GM18502 (cell line): ENCODE data around the gene CEL.
"Not testable (repeated sequence)": the region's sequence is repeated elsewhere in the genome, so short reads cannot be mapped to it uniquely, and the experiment has no call there.

Source experiments
- ATAC-seq: cut with Tn5 transposase; IDR thresholded peaks from one replicate; pipeline ENCODE4 v1.9.1; 2021; ENCODE audit warnings: mild to moderate bottlenecking; ENCODE audit not compliant: unreplicated experiment, poor library complexity

Gene CEL

GRCh38 chr9:133080786-133081779 lies 19.3 kb downstream of the CEL start:
- not testable (repeated sequence) for ATAC-seq

DNA sequence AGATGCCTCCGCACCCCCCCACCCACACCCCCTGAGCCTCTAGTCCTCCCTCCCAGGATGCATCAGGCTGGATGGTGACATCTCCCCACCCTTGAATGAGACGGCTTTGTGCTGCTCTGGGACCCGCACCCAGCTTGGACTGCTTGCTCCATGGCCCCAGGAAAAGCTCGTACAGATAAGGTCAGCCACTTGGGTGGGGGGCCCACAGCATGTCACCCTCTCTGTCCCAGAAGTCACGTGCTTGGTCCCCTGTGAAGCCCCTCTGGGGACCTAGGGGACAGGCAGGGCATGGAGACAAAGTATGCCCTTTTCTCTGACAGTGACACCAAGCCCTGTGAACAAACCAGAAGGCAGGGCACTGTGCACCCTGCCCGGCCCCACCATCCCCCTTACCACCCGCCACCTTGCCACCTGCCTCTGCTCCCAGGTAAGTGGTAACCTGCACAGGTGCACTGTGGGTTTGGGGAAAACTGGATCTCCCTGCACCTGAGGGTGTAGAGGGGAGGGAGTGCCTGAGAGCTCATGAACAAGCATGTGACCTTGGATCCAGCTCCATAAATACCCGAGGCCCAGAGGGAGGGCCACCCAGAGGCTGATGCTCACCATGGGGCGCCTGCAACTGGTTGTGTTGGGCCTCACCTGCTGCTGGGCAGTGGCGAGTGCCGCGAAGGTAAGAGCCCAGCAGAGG lies 20.3 kb downstream of the CEL start:
- ATAC-seq: not testable (repeated sequence)

DNA sequence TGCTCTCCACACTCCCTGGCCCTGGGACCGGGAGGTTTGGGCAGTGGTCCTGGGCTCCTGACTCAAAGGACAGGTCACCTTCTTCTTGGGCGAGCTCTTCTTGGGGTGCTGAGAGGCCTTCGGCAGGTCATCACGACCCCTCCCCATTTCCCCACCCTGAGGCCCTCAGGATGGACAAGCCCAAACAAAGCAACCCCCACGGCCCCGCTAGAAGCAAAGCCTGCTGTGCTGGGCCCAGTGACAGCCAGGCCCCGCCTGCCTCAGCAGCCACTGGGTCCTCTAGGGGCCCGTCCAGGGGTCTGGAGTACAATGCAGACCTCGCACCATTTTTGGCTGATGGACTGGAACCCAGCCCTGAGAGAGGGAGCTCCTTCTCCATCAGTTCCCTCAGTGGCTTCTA lies 21.9 kb downstream of the CEL start:
- not testable (repeated sequence) for ATAC-seq

DNA sequence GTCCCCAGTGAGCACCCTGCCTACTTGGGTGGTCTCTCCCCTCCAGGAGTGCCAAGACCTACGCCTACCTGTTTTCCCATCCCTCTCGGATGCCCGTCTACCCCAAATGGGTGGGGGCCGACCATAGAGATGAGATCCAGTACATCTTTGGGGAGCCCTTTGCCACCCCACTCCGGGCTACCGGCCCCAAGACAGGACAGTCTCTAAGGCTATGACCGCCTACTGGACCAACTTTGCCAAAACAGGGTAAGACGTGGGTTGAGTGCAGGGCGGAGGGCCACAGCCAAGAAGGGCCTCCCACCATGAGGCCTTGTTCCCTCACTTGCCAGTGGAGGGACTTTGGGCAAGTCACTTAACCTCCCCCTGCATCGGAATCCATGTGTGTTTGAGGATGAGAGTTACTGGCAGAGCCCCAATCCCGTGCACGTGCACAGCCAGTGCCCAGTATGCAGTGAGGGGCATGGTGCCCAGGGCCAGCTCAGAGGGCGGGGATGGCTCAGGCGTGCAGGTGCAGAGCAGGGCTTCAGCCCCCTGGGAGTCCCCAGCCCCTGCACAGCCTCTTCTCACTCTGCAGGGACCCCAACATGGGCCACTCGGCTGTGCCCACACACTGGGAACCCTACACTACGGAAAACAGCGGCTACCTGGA lies 24.6 kb downstream of the CEL start:
- not testable (repeated sequence) for ATAC-seq

GRCh38 chr9:133086894-133087293 lies 25.1 kb downstream of the CEL start:
- ATAC-seq: no peak

DNA sequence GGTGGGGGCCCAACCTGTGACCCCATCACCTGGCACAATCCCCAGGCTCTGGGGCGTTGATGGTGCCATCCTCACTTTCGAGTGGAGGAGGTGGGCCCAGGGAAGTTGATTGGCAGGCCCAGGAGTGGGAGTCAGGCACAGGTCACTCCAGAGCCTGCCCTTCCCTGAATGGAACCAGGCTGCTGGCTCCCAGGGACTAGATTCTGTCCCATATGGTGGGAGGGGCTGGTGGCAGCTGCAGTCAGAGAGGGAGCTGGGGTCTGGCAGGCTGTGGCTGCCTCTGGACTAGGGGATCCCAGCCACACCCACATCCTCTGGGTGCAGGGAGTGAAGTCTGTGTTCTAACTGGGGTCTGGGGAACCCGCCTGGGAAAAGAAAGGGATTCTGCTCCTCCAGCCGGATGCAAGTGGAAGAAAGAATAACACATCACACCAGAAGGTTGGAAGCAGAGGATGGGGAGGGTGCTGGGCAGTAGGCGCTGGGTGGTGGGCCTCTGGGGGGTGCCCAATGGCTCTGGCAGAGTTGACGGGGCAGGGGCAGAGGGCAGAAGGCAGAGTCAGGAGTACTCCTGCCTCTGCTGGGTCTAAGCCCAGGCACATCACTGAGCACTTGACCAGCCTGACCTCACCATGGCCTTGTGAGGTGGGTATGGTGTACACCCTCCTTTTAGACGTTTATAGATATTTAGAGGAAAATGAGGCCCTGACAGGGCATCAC lies 25.8 kb downstream of the CEL start:
- ATAC-seq: no peak

DNA sequence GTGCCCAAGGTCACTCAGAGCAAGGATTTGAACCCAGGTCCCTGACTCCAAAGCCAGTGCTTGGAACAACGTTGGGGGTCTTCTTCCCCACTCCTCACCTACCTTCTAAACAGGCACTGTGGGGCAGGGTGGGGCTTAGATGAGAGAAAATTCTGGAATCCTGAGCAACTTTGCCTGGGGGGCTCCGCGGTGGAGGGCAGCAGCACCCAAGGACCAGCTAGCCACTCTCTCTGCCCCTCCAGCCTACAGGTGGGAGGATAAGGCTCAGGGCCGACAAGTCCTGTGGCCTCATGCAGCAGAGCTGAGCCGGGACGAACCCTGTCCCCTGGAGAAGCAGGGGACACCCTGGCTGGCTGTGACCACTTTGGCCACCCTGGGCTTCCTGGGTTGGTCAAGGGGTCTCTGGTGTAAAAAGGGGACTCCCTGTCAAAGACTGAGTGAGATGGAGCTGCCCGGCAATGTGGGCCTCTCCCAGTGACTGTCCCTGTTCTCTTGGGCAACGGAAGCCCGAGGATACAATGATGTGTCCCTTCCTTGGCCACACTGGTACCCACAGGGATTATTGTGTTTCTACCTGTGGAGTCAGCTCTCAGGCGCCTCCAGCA lies 26.5 kb downstream of the CEL start:
- no peak for ATAC-seq

DNA sequence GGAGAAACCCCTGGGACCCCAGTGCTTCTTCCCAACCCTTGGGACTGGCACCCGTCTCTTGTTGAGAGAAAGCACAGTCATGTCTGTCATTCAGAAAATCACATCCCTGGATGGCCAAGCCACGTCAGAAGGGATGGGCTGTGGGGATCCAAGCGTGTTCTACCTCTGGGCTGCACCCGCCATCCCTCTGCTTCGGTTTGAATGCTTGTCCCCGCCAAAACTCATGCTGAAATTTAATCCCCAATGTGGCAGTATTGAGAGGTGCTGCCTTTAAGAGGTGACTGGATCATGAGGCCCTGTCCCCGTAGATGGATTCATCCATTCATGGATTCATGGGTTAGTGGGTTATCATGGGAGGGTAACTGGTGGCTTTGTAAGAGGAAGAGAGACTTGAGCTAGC lies 27.0 kb downstream of the CEL start:
- ATAC-seq: no peak

- ATAC-seq: no peak
Measured at GRCh38 chr9:133089271-133089671, 27.5 kb downstream of the CEL start.

DNA sequence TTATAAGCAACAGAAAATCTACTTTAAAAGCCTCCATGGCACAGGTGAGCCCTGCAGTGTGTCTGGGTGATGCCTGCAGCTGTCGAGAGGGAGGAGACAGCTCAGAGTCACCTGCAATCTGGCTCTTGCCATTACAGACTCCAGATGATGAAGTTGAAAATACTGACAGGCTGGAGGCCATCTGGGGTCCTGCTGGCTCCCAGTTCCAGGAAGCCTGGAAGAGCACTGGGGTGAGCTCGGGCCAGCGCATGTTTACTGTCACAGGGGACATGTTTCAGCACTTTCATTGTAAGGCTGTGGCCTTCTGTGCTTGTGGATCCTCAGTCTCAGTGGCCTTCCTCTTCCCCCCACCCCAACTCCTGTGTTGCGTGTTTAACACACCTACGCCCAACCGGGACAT lies 28.4 kb downstream of the CEL start:
- ATAC-seq: no peak

DNA sequence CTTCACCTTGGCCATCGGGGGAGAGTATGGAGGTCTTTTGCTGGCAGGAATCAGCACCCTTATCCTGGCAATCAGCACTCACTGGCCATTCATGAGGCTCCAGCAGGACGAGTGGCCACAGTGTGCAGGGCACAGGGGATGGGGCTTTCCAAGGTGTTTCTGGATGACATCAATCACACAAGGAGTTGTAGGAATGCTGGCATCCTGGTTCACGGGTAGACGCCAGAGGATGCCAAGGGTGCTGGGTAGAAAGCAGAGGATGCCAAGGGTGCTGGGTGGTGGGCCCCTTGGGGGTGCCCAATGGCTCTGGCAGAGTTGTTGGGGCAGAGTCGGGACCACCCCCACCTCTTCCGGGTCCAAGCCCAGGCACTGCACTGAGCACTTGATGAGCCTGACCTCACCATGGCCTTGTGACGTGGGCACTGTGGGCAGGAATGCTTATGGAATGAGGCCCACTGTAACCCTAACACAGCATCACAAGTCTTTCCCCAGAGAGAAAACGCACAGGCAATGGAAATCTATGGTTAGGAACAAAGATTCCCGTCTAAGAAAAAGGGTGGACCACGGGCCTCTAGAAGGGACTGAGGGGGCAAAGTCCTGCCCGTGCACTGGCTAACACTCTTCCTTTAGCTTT lies 29.1 kb downstream of the CEL start:
- no peak for ATAC-seq

DNA sequence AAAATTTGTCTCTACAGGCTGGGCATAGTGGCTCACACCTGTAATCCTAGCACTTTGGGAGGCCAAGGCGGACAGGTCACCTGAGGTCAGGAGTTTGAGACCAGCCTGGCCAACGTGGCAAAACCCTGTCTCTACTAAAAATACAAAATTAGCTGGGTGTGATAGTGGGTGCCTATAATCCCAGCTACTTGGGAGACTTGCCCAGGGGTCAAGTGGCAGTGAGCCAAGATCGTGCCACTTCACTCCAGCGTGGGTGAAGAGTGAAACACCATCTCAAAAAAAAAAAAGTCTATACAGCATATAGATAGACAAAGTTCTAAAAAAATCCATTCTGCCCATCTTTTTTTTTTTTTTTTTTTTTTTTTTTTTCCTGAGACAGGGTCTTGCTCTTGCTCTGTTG lies 32.6 kb downstream of the CEL start:
- not testable (repeated sequence) for ATAC-seq

GRCh38 chr9:133094842-133095393 lies 33.1 kb downstream of the CEL start:
- ATAC-seq: no peak

DNA sequence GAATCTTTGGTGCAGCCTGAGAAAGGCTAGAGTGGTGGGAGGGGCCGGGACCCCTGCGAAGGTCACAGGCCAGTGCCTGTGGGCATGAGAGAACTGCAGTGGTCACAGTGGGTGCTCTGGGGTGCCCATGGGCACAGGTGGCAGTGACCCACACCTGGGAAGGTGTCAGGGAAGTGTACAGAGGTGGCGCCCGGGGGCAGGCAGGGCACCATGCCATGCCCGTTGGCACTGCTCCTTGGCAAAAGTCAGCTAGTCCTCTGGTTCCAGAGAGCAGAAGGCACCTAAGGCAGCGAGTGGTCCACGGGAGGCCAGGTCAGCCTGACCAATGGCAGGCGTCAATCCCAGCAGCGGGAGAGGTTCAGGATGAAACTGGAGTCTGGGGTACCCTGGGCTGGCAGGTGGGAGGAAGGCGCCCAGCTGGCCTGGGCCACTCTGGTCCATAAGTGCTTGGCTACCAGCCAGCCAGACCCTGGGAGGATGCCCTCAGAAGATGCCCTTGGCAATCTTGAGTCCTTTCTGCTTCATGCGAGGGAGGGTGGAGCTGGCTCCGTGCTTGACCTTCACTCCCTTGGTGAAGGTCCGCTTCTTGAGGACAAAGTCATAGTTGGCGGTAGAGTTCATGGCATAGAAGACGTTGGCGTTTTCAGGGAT lies 36.4 kb downstream of the CEL start:
- ATAC-seq: no peak

GRCh38 chr9:133098871-133099270 lies 37.1 kb downstream of the CEL start:
- ATAC-seq: no peak

DNA sequence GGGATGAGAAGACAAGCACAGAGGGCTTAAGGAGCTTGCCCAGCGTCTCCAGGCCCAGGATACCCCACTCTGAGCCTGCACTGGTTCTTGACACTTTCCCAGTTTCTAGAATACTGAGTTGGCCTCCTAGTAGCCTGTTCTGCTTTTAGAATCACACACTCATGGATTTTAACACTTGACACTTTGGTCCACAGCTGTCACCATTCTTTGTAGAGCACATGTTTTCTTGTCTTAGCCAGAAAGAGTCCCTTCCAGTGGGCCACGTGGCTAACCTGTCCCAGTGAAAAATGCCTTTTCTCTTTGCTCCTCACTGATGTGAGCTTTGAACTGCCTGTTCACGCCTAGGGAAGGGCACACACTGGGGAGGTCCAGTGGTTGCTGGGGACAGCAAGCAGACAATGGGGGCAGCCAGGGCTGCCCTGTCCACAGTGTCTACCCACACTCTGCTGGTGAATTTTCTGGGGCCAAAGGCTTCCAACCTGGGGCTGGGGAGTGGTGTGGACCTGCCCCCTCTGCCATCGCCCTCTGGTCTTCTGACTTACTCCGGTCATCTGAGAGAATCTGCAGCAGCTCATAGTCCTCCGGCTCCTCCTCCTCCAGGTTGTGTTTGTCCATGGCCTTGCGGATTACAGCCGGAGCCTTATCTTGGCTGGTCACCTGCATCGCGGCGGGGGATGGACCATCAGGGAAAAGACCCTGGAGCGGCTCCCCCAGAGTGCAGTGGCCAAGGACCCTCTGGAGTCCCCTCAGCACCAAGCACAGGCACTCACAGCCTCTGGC lies 38.1 kb downstream of the CEL start:
- ATAC-seq: no peak

- ATAC-seq: no peak
Measured at GRCh38 chr9:133100506-133101355, 39.0 kb downstream of the CEL start.
